Hypothalamus (tissue), 51 donors: ENCODE measurements around the gene SLC45A3.

ENCODE experiments used
- DNase-seq, 51 donors: peaks; one replicate each; lab custom pipeline; 2025; lab: John Stamatoyannopoulos, UW

Gene SLC45A3

GRCh38 chr1:205701420-205701819 is 21.1 kb upstream of the SLC45A3 start:
- no peak for DNase-seq

- peak in 20 of 51 donors; percentile 7 to 50 (median 25) for DNase-seq
These were observed 20.6 kb upstream of the SLC45A3 start for GRCh38 chr1:205700865-205701401.

GRCh38 chr1:205699416-205699815 is 19.1 kb upstream of the SLC45A3 start:
- no peak for DNase-seq

- no peak for DNase-seq
These were observed 18.6 kb upstream of the SLC45A3 start for GRCh38 chr1:205698921-205699320.

GRCh38 chr1:205693421-205693991 is 13.2 kb upstream of the SLC45A3 start:
- DNase-seq = no peak

GRCh38 chr1:205692423-205692822 is 12.1 kb upstream of the SLC45A3 start:
- DNase-seq = no peak

- DNase-seq = no peak
These were observed 9.9 kb upstream of the SLC45A3 start for GRCh38 chr1:205690122-205690756.

GRCh38 chr1:205689479-205689878 is 9.2 kb upstream of the SLC45A3 start:
- DNase-seq = no peak

GRCh38 chr1:205688171-205689080 is 8.1 kb upstream of the SLC45A3 start:
- DNase-seq = no peak

- DNase-seq = no peak
These were observed 6.9 kb upstream of the SLC45A3 start for GRCh38 chr1:205687242-205687641.

GRCh38 chr1:205681364-205681763 is 1.1 kb upstream of the SLC45A3 start:
- no peak for DNase-seq

- DNase-seq = peak in 2 of 51 donors; percentile 38 to 41
These were observed 1.8 kb downstream of the SLC45A3 start for GRCh38 chr1:205678286-205679111.

- DNase-seq = no peak
These were observed 3.1 kb downstream of the SLC45A3 start for GRCh38 chr1:205677167-205677566.

GRCh38 chr1:205676597-205676996 is 3.7 kb downstream of the SLC45A3 start:
- peak in 40 of 51 donors; percentile 20 to 92 (median 77) for DNase-seq

GRCh38 chr1:205676002-205676401 is 4.3 kb downstream of the SLC45A3 start:
- no peak for DNase-seq

GRCh38 chr1:205675247-205675646 is 5.1 kb downstream of the SLC45A3 start:
- no peak for DNase-seq

GRCh38 chr1:205672970-205673369 is 7.3 kb downstream of the SLC45A3 start:
- no peak for DNase-seq

- no peak for DNase-seq
These were observed 7.9 kb downstream of the SLC45A3 start for GRCh38 chr1:205672395-205672889.

- DNase-seq = peak in 1 of 51 donors; percentile 17
These were observed 9.5 kb downstream of the SLC45A3 start for GRCh38 chr1:205670611-205671430.
